ENCODE measurements around the gene PILRA. TPM values are rescaled to one million over a fixed set of nuclear protein-coding genes. Genes with fewer than 3 reads are reported as not detected.

Gene PILRA
- total and polyA plus RNA-seq, 2 of the 13 experiments (the other 11 are each of a cell fraction or from before 2014, with no cell fraction given) = 0.13 to 1.3 TPM

- TF ChIP-seq SOX6 (IDR thresholded peaks at IDR 0.05) = no peak
- TF ChIP-seq SOX6 (CRISPR knock-in tag; IDR thresholded peaks at IDR 0.05) = no peak
- TF ChIP-seq ISL2 (CRISPR knock-in tag; IDR thresholded peaks at IDR 0.05) = no peak
- TF ChIP-seq PCBP1 (IDR thresholded peaks at IDR 0.05; ENCODE audit: borderline replicate concordance, low read depth, low read length) = no peak
- no peak for TF ChIP-seq JDP2 (CRISPR knock-in tag; IDR thresholded peaks at IDR 0.05; ENCODE audit: borderline replicate concordance)
- TF ChIP-seq CREB1 (IDR thresholded peaks at IDR 0.05) = peak; percentile 58; the same call in 1 of the 2 replicates
- no peak; the same call in 1 of the 2 replicates for TF ChIP-seq CREB1 (CRISPR knock-in tag; IDR thresholded peaks at IDR 0.05)
- TF ChIP-seq ZNF589 (CRISPR knock-in tag; conservative IDR thresholded peaks at IDR 0.05) = no peak
- no peak for TF ChIP-seq ZNF431 (CRISPR knock-in tag; IDR thresholded peaks at IDR 0.05; ENCODE audit: borderline replicate concordance, low read depth)
- no peak for TF ChIP-seq ZNF230 (CRISPR knock-in tag; IDR thresholded peaks at IDR 0.05)
- TF ChIP-seq YEATS2 (CRISPR knock-in tag; IDR thresholded peaks at IDR 0.05; ENCODE audit: borderline replicate concordance) = no peak
- no peak for TF ChIP-seq ZBTB7A (CRISPR knock-in tag; IDR thresholded peaks at IDR 0.05)
- no peak for TF ChIP-seq ZMYM4 (CRISPR knock-in tag; IDR thresholded peaks at IDR 0.05)
- TF ChIP-seq ZNF761 (CRISPR knock-in tag; conservative IDR thresholded peaks at IDR 0.05) = no peak
- TF ChIP-seq HOXA9 (CRISPR knock-in tag; IDR thresholded peaks at IDR 0.05; ENCODE audit: borderline replicate concordance) = no peak
- peak; percentile 36; the same call in 1 of the 2 replicates for TF ChIP-seq RAD21 (CRISPR knock-in tag; IDR thresholded peaks at IDR 0.05)
- TF ChIP-seq ZBTB43 (CRISPR knock-in tag; conservative IDR thresholded peaks at IDR 0.05) = no peak
- no peak for TF ChIP-seq NKX3-1 (CRISPR knock-in tag; IDR thresholded peaks at IDR 0.05)
- TF ChIP-seq KDM2A (CRISPR knock-in tag; IDR thresholded peaks at IDR 0.05; ENCODE audit: borderline replicate concordance, low read depth) = no peak
- TF ChIP-seq HOXD1 (CRISPR knock-in tag; IDR thresholded peaks at IDR 0.05) = no peak
- no peak for TF ChIP-seq CENPT (CRISPR knock-in tag; IDR thresholded peaks at IDR 0.05; ENCODE audit: low read depth)
- TF ChIP-seq ZNF34 (CRISPR knock-in tag; IDR thresholded peaks at IDR 0.05; ENCODE audit: borderline replicate concordance) = no peak
- no peak for TF ChIP-seq ZNF850 (CRISPR knock-in tag; conservative IDR thresholded peaks at IDR 0.05)
- TF ChIP-seq, protein P1, sequence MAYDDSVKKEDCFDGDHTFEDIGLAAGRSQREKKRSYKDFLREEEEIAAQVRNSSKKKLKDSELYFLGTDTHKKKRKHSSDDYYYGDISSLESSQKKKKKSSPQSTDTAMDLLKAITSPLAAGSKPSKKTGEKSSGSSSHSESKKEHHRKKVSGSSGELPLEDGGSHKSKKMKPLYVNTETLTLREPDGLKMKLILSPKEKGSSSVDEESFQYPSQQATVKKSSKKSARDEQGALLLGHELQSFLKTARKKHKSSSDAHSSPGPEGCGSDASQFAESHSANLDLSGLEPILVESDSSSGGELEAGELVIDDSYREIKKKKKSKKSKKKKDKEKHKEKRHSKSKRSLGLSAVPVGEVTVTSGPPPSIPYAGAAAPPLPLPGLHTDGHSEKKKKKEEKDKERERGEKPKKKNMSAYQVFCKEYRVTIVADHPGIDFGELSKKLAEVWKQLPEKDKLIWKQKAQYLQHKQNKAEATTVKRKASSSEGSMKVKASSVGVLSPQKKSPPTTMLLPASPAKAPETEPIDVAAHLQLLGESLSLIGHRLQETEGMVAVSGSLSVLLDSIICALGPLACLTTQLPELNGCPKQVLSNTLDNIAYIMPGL (CRISPR knock-in tag; IDR thresholded peaks at IDR 0.05; ENCODE audit: borderline replicate concordance in 1 of 2, low read depth in 1 of 2) = 0 out of 4 replicates have a peak, but pooled peaks have one; percentile 27 to 36
- TF ChIP-seq ZNF362 (CRISPR knock-in tag; IDR thresholded peaks at IDR 0.05; ENCODE audit: borderline replicate concordance) = no peak
- TF ChIP-seq, protein P2, sequence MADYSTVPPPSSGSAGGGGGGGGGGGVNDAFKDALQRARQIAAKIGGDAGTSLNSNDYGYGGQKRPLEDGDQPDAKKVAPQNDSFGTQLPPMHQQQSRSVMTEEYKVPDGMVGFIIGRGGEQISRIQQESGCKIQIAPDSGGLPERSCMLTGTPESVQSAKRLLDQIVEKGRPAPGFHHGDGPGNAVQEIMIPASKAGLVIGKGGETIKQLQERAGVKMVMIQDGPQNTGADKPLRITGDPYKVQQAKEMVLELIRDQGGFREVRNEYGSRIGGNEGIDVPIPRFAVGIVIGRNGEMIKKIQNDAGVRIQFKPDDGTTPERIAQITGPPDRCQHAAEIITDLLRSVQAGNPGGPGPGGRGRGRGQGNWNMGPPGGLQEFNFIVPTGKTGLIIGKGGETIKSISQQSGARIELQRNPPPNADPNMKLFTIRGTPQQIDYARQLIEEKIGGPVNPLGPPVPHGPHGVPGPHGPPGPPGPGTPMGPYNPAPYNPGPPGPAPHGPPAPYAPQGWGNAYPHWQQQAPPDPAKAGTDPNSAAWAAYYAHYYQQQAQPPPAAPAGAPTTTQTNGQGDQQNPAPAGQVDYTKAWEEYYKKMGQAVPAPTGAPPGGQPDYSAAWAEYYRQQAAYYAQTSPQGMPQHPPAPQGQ (CRISPR knock-in tag; IDR thresholded peaks at IDR 0.05; ENCODE audit: borderline replicate concordance) = no peak
- TF ChIP-seq YEATS4 (CRISPR knock-in tag; IDR thresholded peaks at IDR 0.05; ENCODE audit: borderline replicate concordance) = no peak
Observed at GRCh38 chr7:100400656-100401055, 27.4 kb downstream of the PILRA start (continued).

All from HepG2 (cell line).